NK-92 treated with Interleukin-12 subunit alpha and Interleukin-12 subunit beta, amount 100 ng/mL, for 24 hours (cell line): ENCODE data around the gene ABCA6.
"Not testable (repeated sequence)": the region's sequence is repeated elsewhere in the genome, so short reads cannot be mapped to it uniquely, and the experiment has no call there.

Experiments used
- DNase-seq: peaks from one replicate; lab custom pipeline; 2025; lab: John Stamatoyannopoulos, UW

ABCA6 gene

DNA sequence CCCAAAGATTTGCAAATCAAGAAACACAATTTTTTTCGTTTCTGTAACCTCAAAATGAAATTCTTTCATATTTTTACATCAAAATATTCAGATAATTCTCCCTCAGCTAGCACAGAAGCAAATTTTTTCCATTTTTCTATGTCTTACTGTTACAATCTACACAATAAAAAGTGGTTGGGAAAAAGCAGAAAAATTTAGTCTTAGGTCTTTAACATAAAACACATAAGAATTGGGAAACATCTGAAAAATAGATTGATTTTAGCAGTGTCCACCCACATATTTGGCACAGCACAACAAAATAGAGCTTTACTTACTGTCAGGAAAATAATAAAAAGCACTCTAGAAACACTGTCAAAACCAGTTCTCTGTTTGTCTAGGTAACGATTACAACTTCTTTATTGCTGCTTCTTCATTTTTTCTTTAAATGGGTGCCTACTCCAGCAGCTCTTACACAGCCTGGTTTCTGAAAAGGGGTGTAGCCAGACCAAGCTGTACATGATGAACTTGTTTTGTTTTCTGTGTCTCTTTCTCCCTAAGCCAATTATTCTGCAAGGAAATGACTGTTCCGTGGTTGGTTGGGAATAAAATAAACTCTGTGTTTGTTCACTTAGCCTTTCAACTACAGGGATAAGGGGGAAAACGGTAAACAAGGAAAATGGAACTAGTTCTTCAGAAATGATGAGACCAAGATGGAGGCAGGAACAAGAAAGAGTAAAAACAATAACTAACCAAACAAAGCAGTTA, at the start of gene ABCA6:
Gene ABCA6 (minus strand): TSS at position 465 of the 744 bp plus-strand sequence. CDS start 1,192 bp downstream, outside the sequence.
- no peak for DNase-seq

GRCh38 chr17:69188796-69189195, 47.1 kb upstream of the ABCA6 start:
- no peak for DNase-seq

- no peak for DNase-seq
These were observed 46.4 kb upstream of the ABCA6 start for GRCh38 chr17:69188064-69188463.

DNA sequence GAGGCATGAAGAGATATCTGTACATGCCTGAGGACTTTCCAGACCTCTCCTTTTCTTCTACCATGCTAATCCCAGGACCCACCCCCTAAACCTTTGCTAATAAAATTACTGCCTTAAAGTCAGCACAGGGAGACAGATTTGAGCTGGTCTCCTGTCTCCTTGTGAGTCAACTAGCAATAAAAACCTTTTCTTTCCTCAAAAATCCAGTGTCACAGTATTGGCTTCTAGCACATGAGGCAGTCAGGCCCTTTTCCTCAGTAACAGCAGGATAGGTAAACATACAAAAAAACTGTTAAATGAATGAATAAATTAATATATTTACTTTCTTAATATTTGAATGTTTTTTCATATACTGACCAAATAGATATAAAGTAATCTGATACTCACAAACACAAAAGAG, 45.6 kb upstream of the ABCA6 start:
- DNase-seq = no peak

DNA sequence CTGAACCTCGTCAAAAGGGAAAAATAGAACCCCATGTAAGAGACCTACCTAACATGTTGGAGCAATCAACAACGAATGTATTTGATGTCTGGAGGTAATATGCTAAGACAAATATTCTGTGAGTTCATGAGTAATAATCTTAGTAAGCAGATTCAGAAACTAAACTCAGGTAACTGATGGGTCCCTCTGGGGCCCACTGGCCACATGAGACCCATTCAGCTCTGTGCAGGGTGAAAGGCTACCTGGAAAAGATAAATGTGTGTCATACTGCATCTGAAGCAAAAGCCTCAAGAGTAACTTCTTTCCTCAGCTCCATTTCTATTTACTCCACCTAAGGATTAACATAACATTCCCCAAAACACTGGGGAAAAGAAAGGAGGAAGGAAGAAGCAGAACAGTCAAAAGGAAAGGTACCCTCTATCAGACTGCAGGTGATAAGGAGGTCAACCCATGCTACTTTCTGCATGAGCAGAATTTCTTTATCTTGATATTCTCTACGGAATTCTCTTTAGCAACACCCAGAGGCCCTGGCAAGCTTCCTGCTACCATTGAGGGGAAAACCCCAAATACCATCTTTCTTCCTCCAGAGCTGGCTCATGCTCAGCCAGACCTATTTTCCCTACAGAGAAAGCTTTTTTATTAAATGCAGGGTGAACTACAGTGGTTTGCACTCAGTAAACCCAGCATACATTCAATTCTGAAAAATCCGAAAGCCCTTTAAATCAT, 37.7 kb upstream of the ABCA6 start:
- DNase-seq = no peak

DNA sequence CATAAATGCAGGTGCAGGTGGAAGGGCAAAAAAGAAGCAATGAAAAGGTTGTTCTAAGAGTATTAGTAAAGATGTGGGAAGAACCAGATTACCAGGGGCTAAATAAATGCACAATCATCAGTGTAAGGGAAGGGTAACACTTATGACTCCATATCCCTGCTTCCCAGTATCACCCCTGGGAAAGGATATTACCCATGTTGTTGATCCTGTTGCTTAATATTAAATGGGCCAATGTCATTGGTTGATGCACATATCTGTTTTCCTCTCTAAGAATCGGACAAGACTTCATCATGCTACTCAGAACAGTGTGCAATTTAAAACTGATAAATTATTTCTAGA, 34.7 kb upstream of the ABCA6 start:
- DNase-seq = no peak

GRCh38 chr17:69175625-69176456, 34.1 kb upstream of the ABCA6 start:
- DNase-seq = no peak

GRCh38 chr17:69175262-69175624, 33.5 kb upstream of the ABCA6 start:
- DNase-seq = no peak

GRCh38 chr17:69173118-69173517, 31.4 kb upstream of the ABCA6 start:
- DNase-seq = no peak

DNA sequence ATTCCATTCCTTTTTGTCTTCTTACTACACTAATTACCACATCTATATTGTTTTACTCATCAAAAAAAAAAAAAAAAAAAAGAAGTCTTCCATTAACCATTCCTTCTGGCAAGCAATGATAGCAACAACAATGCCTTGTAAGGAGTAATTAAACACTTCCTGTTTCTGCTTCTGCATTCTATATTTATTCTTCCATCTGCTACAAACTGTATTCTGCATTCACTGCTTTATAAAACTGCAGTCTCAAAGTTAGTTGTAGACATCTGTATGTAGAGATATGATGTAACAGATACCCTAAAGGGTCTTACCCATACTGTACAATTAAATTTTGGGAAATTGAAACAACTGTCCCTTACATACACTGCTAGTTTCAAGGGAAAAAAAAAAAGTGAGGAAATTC, 28.7 kb upstream of the ABCA6 start:
- DNase-seq = no peak

GRCh38 chr17:69168642-69169041, 26.9 kb upstream of the ABCA6 start:
- not testable (repeated sequence) for DNase-seq

DNA sequence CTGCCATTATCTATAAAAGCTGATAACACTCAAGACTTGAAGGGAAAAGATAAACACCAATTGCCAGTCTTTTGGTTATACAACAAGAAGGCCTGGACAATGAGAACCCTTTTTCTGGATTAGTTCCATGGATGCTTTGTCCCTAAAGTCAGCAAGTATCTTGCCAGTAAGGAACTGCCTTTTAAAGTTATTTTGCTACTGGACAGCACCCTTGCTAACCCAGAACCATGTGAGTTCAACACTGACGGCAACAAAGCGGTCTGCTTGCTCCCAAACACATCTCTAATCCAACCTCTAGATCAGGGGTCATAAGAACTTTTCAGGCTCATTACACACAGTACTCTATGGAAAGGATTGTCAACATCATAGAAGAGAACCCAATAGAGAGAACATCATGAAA, 25.3 kb upstream of the ABCA6 start:
- DNase-seq = no peak

- DNase-seq = no peak
These were observed 22.5 kb upstream of the ABCA6 start for GRCh38 chr17:69164206-69164605.

DNA sequence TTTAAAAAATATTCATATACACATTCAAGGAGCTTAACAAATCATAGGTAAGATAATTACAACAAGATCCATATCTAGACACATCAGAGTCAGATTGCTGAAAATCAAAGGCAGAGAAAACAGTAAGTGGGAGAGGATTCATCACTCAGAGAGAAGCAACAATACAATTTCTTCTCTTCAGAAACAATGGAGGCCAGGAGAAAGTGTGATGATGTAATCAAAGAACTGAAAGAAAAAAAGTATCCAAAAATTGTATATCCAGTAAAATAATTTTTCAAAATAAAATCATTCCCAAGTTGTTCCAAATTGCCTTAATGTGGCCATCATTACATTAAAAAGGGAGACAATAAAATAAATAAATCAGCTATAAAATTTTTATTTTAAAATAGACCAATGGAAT, 17.7 kb upstream of the ABCA6 start:
- no peak for DNase-seq

DNA sequence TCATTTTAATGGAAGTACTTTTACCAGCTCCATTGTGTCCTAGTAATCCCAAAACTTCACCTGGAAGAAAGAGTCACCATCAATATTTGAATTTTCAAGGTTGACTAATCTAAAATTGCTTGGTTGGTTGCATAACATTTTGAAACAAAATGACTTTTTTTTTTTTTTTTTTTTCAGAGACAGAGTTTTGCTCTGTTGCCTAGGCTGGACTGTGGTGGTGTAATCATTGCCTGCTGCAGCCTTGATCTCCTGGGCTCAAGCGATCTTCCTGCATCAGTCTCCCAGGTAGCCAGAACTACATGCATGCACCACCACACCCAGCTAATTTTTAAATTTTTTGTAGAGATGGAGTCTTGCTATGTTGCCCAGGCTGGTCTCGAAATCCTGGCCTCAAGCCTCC, 12.6 kb upstream of the ABCA6 start:
- no peak for DNase-seq

- DNase-seq = no peak
These were observed 8.6 kb upstream of the ABCA6 start for GRCh38 chr17:69150333-69150732.

- DNase-seq = no peak
These were observed 5.8 kb upstream of the ABCA6 start for GRCh38 chr17:69147460-69147859.

DNA sequence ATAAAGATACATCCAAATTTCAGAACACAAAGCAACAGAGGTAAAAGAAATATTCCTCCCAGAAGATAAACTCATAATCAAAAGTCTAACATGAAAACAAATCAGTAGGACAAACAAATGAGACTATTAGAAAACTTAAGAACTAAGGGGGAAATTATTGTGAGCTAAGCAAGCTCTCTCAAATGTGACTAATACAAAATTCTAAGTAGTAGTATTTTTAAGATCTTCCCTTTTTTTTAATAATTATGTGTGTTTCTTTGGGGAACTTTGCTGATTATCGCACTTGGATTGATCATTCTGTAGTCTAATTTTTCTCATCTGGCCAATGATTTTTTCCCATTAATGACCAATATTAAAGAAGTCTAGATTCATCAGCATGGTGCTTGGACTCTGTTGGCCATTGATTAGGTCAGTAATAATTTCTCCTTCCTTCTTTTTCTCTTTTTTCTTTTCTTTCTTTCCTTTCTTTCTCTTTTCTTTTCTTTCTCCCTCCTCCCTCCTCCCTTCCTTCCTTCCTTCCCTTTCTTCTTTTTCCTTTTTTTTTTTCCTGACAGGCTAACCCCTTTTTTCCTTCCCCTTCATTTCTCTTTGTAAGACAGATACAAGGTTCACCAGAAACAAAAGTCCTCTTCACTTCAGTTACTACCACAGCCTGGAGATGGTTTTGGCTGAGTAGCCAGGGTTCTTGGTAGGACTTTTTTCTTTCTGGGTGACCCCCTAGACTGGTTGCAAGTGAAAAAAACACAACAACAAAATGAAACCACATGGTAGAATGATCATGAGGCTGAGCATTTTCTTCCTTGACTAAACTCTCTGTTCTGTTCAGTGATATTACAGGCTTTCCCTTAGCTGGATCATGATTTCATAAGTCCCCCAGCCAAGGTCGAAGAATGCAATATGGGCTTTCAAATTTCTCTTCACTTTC, 2.9 kb upstream of the ABCA6 start:
- DNase-seq = no peak

GRCh38 chr17:69143683-69144231, 2.1 kb upstream of the ABCA6 start:
- no peak for DNase-seq

DNA sequence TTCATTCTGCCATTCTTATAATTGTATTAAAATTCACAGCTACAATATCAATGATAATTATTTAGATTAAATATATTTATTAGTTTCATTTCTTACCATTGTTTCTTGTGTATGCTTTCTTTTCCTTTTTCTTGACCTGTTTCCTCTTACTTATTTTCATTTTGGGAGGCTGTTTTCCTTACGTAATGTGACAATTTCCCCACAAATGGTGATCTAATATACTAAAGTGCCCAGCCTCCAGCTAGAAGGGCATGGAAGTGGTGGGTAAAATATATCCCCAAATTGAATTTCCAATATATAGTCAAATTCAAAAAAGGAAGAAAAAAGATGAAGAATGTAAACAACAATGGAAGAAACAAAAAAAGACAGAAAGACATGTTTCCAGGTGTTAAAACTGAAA, 1.5 kb upstream of the ABCA6 start:
- no peak for DNase-seq

GRCh38 chr17:69142175-69142802, 594 bp upstream of the ABCA6 start:
- DNase-seq = no peak
